HCT116 (cell line): ENCODE data around the gene CCDC24. TPM values are rescaled to one million over a fixed set of nuclear protein-coding genes. Genes with fewer than 3 reads are reported as not detected.

Experiments
- ATAC-seq: fragments of 200-7000 bp; cut with Tn5 transposase; 2 replicates; pipeline ENCODE4 v1.9.1; 2020; ENCODE audit warnings: mild to moderate bottlenecking, moderate library complexity
- BruUV-seq: library from RNA; stranded (reverse); fragments of 400-500 nt; replicated peaks from 2 replicates; lab custom pipeline; 2021; lab: Mats Ljungman, UMichigan
- CTCF ChIA-PET: fragments of 300-600 bp; sonication (Branson Sonifier 250); formaldehyde crosslinking; loops from one replicate; lab custom pipeline; 2021; ENCODE audit warnings: antibody characterized with exemption; lab: Charles Lee
- POLR2A ChIA-PET: fragments of 300-600, 350-600 bp; sonication (Branson Sonifier 250); formaldehyde crosslinking; loops from one replicate; lab custom pipeline; 2021; ENCODE audit warnings: antibody characterized with exemption; lab: Charles Lee
- RAD21 ChIA-PET, 2 experiments: fragments of 300-600 bp; sonication (Branson Sonifier 250); formaldehyde crosslinking; loops; one replicate each; lab custom pipeline; 2023; ENCODE audit warnings: low total read pairs in 2 of 2; ENCODE audit not compliant: uncharacterized antibody in 2 of 2, unreplicated experiment in 2 of 2, low non-redundant PET in 1 of 2; lab: Charles Lee
- DNase-seq: peaks from one replicate; pipeline ENCODE4 v3.0.0-alpha.2; 2010; ENCODE audit warnings: low read depth, low spot score
- H2AFZ ChIP-seq: fragments of 200-600 bp; shearing (Covaris generic), sonication (generic); 2 replicates; pipeline ENCODE4 v1.6.1; 2017; ENCODE audit warnings: low read depth, mixed run types, mixed read lengths, antibody characterized with exemption, low read length; ENCODE audit not compliant: poor library complexity, severe bottlenecking
- H3K27ac ChIP-seq: 2 replicates; pipeline ENCODE4 v1.5.1; 2012; ENCODE audit warnings: low read depth, low read length
- H3K27me3 ChIP-seq: fragments of 200-600 bp; sonication (generic); 2 replicates; pipeline ENCODE4 v1.6.1; 2016; ENCODE audit warnings: mixed run types, low read length, mixed read lengths; ENCODE audit not compliant: insufficient read depth
- H3K36me3 ChIP-seq, 2 experiments: fragments of 200-500 bp in 1 of 2; fragments of 200-600 bp in 1 of 2; sonication (Bioruptor generic) in 1 of 2; sonication (generic) in 1 of 2; 2 replicates each; pipeline versions ENCODE4 v1.5.1 to v1.6.1; 2014 to 2016; ENCODE audit warnings: low read length in 2 of 2, inconsistent platforms in 1 of 2, mixed read lengths in 1 of 2, mixed run types in 1 of 2; ENCODE audit not compliant: insufficient read depth in 2 of 2, control insufficient read depth in 1 of 2
- H3K4me1 ChIP-seq, 2 experiments: fragments of 200-600 bp in 1 of 2; sonication (generic) in 1 of 2; 2 replicates each; pipeline versions ENCODE4 v1.5.1 to v1.6.1; 2012 to 2017; ENCODE audit warnings: low read length in 2 of 2, inconsistent platforms in 1 of 2, mild to moderate bottlenecking in 1 of 2, mixed read lengths in 1 of 2, mixed run types in 1 of 2, moderate library complexity in 1 of 2; ENCODE audit not compliant: insufficient read depth in 2 of 2, control insufficient read depth in 1 of 2
- H3K4me2 ChIP-seq: fragments of 200-600 bp; sonication (generic); 2 replicates; pipeline ENCODE4 v1.6.1; 2017; ENCODE audit warnings: mixed run types, low read length, mixed read lengths
- H3K4me3 ChIP-seq, 2 experiments: fragments of 200-600 bp in 1 of 2; sonication (generic) in 1 of 2; replicated peaks in 1 of 2; 2 replicates each; pipeline ENCODE4 v1.5.1; 2011 to 2016; ENCODE audit warnings: low read length in 2 of 2, control low read depth in 1 of 2, low read depth in 1 of 2, mild to moderate bottlenecking in 1 of 2, mixed read lengths in 1 of 2, mixed run types in 1 of 2
- H3K79me2 ChIP-seq: fragments of 200-600 bp; sonication (generic); 2 replicates; pipeline ENCODE4 v1.6.1; 2017; ENCODE audit warnings: mild to moderate bottlenecking, mixed run types, low read length, moderate library complexity, mixed read lengths; ENCODE audit not compliant: insufficient read depth
- H3K9ac ChIP-seq: fragments of 200-600 bp; sonication (generic); 2 replicates; pipeline ENCODE4 v1.6.1; 2016; ENCODE audit warnings: low read length, mixed read lengths
- H3K9me2 ChIP-seq: fragments of 200-600 bp; sonication (generic), shearing (Covaris generic); 2 replicates; pipeline ENCODE4 v1.6.1; 2017; ENCODE audit warnings: mixed run types, mild to moderate bottlenecking, moderate library complexity; ENCODE audit not compliant: insufficient read depth
- H3K9me3 ChIP-seq, 2 experiments: fragments of 200-500 bp in 1 of 2; fragments of 200-600 bp in 1 of 2; sonication (Bioruptor generic) in 1 of 2; sonication (generic) in 1 of 2; 2 replicates each; pipeline ENCODE4 v1.6.1; 2014 to 2017; ENCODE audit warnings: low read length in 2 of 2, mixed read lengths in 2 of 2, inconsistent platforms in 1 of 2, low read depth in 1 of 2, mild to moderate bottlenecking in 1 of 2, mixed run types in 1 of 2, moderate library complexity in 1 of 2; ENCODE audit not compliant: control insufficient read depth in 1 of 2, insufficient read depth in 1 of 2
- H4K20me1 ChIP-seq: fragments of 200-600 bp; sonication (generic), shearing (Covaris generic); 2 replicates; pipeline ENCODE4 v1.6.1; 2017; ENCODE audit warnings: mixed run types, mild to moderate bottlenecking, moderate library complexity; ENCODE audit not compliant: insufficient read depth
- EZH2 ChIP-seq: fragments of 200-600 bp; sonication (generic); IDR thresholded peaks from 2 replicates; pipeline ENCODE4 v1.6.1; 2017; ENCODE audit warnings: antibody characterized with exemption, mixed run types
- FOSL1 ChIP-seq: IDR thresholded peaks from 2 replicates; pipeline ENCODE4 v1.6.1; 2012; ENCODE audit warnings: low read depth
- MAX ChIP-seq: IDR thresholded peaks from 2 replicates; pipeline ENCODE4 v1.6.1; 2012
- POLR2AphosphoS5 ChIP-seq: IDR thresholded peaks from 2 replicates; pipeline ENCODE4 v1.6.1; 2011; ENCODE audit warnings: mild to moderate bottlenecking, low read depth, low read length, moderate library complexity
- RAD21 ChIP-seq: IDR thresholded peaks from 2 replicates; pipeline ENCODE4 v1.6.1; 2012; ENCODE audit warnings: low read depth, mild to moderate bottlenecking
- REST ChIP-seq: IDR thresholded peaks from 2 replicates; pipeline ENCODE4 v1.6.1; 2012; ENCODE audit warnings: low read depth
- SIN3A ChIP-seq: IDR thresholded peaks from 2 replicates; pipeline ENCODE4 v1.6.1; 2012; ENCODE audit warnings: low read depth
- YY1 ChIP-seq: IDR thresholded peaks from 2 replicates; pipeline ENCODE4 v1.6.1; 2011; ENCODE audit warnings: low read length, low read depth, moderate library complexity, mild to moderate bottlenecking; ENCODE audit not compliant: insufficient replicate concordance; ENCODE audit errors: extremely low read depth
- ZBTB33 ChIP-seq: IDR thresholded peaks from 2 replicates; pipeline ENCODE4 v1.6.1; 2011; ENCODE audit warnings: mild to moderate bottlenecking, low read length, moderate library complexity; ENCODE audit not compliant: insufficient replicate concordance; ENCODE audit errors: extremely low read depth
- intact Hi-C: fragments of 100-400 bp; cut with micrococcal nuclease; formaldehyde crosslinking; loops from 2 replicates; pipeline ENCODE4 v1.10.0; 2022
- total RNA-seq: library from RNA; stranded (reverse); gene quantifications from one replicate; pipeline ENCODE4 v1.2.1, GENCODE V29; 2021; ENCODE audit not compliant: unreplicated experiment

The CCDC24 gene
- total RNA-seq, 1 experiment from 2014 or later: 23.3 TPM

GRCh38 chr1:43994071-43994470, 2.7 kb downstream of the CCDC24 start:
- no peak for ATAC-seq
- no peaks in the 10 kb centered on the region for H3K9me2 ChIP-seq
- H3K9ac ChIP-seq: no peak overlapping the region
- no peak overlapping the region for H3K4me2 ChIP-seq
- H3K36me3 ChIP-seq: no peaks in the 10 kb centered on the region
- H2AFZ ChIP-seq: no peak overlapping the region
- H3K4me3 ChIP-seq: no peak overlapping the region
- no peaks in the 10 kb centered on the region for H3K27me3 ChIP-seq
- TF ChIP-seq ZBTB33 (no peak), MAX (no peak), EZH2 (no peak), SIN3A (no peak), YY1 (no peak), FOSL1 (no peak), RAD21 (no peak), POLR2AphosphoS5 (no peak), REST (no peak)
- BruUV-seq: no TSS peak
- H4K20me1 ChIP-seq: no peaks in the 10 kb centered on the region
- RAD21 ChIA-PET: interaction anchor here in 1 of 2 experiments (0.9 kb wide), 1 partner anchor 54 kb away, joined by 3 read pairs; no protein-coding TSS in a partner anchor
- H3K4me1 ChIP-seq: peaks cover 10 to 39% of the 10 kb centered on the region in 2 experiments
- no peaks in the 10 kb centered on the region for H3K9me3 ChIP-seq
- H3K79me2 ChIP-seq: no peaks in the 10 kb centered on the region
- CTCF ChIA-PET: interaction anchor here (0.9 to 3.3 kb wide), 3 partner anchors 13 to 54 kb away, joined by 3 to 13 read pairs (median 7); no protein-coding TSS in a partner anchor
- intact Hi-C loops: loop anchor here (1.0 to 2.0 kb wide), 2 partner anchors 42 to 53 kb away; no protein-coding TSS in a partner anchor
- H3K27ac ChIP-seq: no peak overlapping the region
- POLR2A ChIA-PET: no interaction called here
- no peak for DNase-seq
